GM19043 (cell line): ENCODE results near the gene RAB41.
"Not testable (repeated sequence)": the region's sequence is repeated elsewhere in the genome, so short reads cannot be mapped to it uniquely, and the experiment has no call there.

Source experiments
- ATAC-seq: cut with Tn5 transposase; IDR thresholded peaks from one replicate; pipeline ENCODE4 v1.9.1; 2021; ENCODE audit warnings: low read depth; ENCODE audit not compliant: unreplicated experiment

RAB41 gene

GRCh38 chrX:70289793-70290770, 8.1 kb downstream of the RAB41 start, which contains the start of the genes KIF4A and PDZD11:
TSS of gene KIF4A (plus strand) at chrX:70290104. CDS start at chrX:70290459, 355 bp downstream.
TSS of gene PDZD11 (minus strand) at chrX:70289927. CDS start at chrX:70289341, 586 bp downstream.
- ATAC-seq = peak; percentile 98

- no peak for ATAC-seq
Observed at GRCh38 chrX:70292788-70293187, 10.8 kb downstream of the RAB41 start.

- no peak for ATAC-seq
Observed at GRCh38 chrX:70293621-70294020, 11.6 kb downstream of the RAB41 start.

GRCh38 chrX:70301716-70302115, 19.7 kb downstream of the RAB41 start:
- no peak for ATAC-seq

GRCh38 chrX:70313503-70313902, 31.5 kb downstream of the RAB41 start:
- no peak for ATAC-seq

GRCh38 chrX:70322784-70323183, 40.8 kb downstream of the RAB41 start:
- ATAC-seq = no peak

GRCh38 chrX:70323628-70324027, 41.7 kb downstream of the RAB41 start:
- ATAC-seq = not testable (repeated sequence)

- ATAC-seq = no peak
Observed at GRCh38 chrX:70324326-70324725, 42.4 kb downstream of the RAB41 start.

- no peak for ATAC-seq
Observed at GRCh38 chrX:70331161-70331560, 49.2 kb downstream of the RAB41 start.

GRCh38 chrX:70332600-70332999, 50.6 kb downstream of the RAB41 start:
- no peak for ATAC-seq
